Left lung (tissue), 10 donors: ENCODE measurements around the gene RHOG. TPM values are rescaled to one million over a fixed set of nuclear protein-coding genes. Genes with fewer than 3 reads are reported as not detected.

Experiments used
- ATAC-seq: fragments of 200-7000 bp; cut with Tn5 transposase; one replicate; pipeline ENCODE4 v1.9.1; 2020; ENCODE audit warnings: moderate library complexity
- DNase-seq, 4 donors: peaks; one replicate each; pipeline ENCODE4 v3.0.0-alpha.2; 2013 to 2020
- H3K27ac ChIP-seq, 2 donors: fragments of 200-600 bp; sonication (generic) in 1 of 2; one replicate each; pipeline versions ENCODE4 v1.5.0 to v1.8.0; 2020 to 2021
- H3K27me3 ChIP-seq, 2 donors: fragments of 200-600 bp; sonication (generic) in 1 of 2; one replicate each; pipeline versions ENCODE4 v1.5.0 to v1.8.0; 2020 to 2021
- H3K36me3 ChIP-seq, 2 donors: fragments of 200-600 bp; sonication (generic) in 1 of 2; one replicate each; pipeline versions ENCODE4 v1.5.0 to v1.8.0; 2020 to 2021
- H3K4me1 ChIP-seq, 2 donors: fragments of 200-600 bp; one replicate each; pipeline ENCODE4 v1.8.0; 2021
- H3K4me3 ChIP-seq, 2 donors: fragments of 200-600 bp; sonication (generic) in 1 of 2; one replicate each; pipeline versions ENCODE4 v1.5.0 to v1.8.0; 2020 to 2021; ENCODE audit warnings: mild to moderate bottlenecking in 1 of 2
- H3K9me3 ChIP-seq, 2 donors: fragments of 200-600 bp; sonication (generic) in 1 of 2; one replicate each; pipeline versions ENCODE4 v1.5.0 to v1.8.0; 2020 to 2021
- CTCF ChIP-seq, 2 donors: fragments of 200-600 bp; sonication (generic) in 1 of 2; IDR thresholded peaks; one replicate each; pipeline versions ENCODE4 v1.5.0 to v1.8.0; 2021; ENCODE audit warnings: antibody characterized with exemption in 2 of 2
- intact Hi-C, 2 donors: fragments of 100-400 bp; cut with DNase I; formaldehyde crosslinking; loops; one replicate each; pipeline versions ENCODE4 v1.11.2 to v1.14.2; 2022
- polyA plus RNA-seq, 6 donors: library from polyadenylated mRNA; unstranded; fragments of 120-200 nt; gene quantifications; one replicate each; pipeline ENCODE4 v1.2.1, GENCODE V29; 2013; ENCODE audit not compliant: insufficient read length in 6 of 6
- total RNA-seq, 2 donors: library from RNA; stranded (reverse); fragmentation: NEBNext Ultra II Directional; extraction: Animal tissue kit (Norgen Biotek cat#: 25700); gene quantifications; one replicate each; pipeline ENCODE4 v1.2.1, GENCODE V29; 2021
- donor health status: DM: no; HTN: yes; CAD: no.
- donor health status: DM: no; HTN: no; CAD: no.

The RHOG gene
- total and polyA plus RNA-seq, 8 donors: 22.0 to 109 (median 29.4) TPM

GRCh38 chr11:3885855-3886254, 45.1 kb upstream of the RHOG start:
- Histone ChIP-seq H3K27me3 (no peaks in the 10 kb centered on the region), H3K4me3 (no peak overlapping the region), H3K27ac (no peak overlapping the region), H3K36me3 (no peaks in the 10 kb centered on the region), H3K4me1 (peaks cover 0 to 42% of the 10 kb centered on the region in 2 donors), H3K9me3 (no peaks in the 10 kb centered on the region)
- TF ChIP-seq CTCF (IDR thresholded peaks at IDR 0.05): no peak
- intact Hi-C loops: no loop called here
- ATAC-seq: no peak
- no peak for DNase-seq

GRCh38 chr11:3882655-3883054, 41.9 kb upstream of the RHOG start:
- intact Hi-C loops: no loop called here
- Histone ChIP-seq H3K27me3 (no peaks in the 10 kb centered on the region), H3K36me3 (no peaks in the 10 kb centered on the region), H3K9me3 (no peaks in the 10 kb centered on the region), H3K4me1 (peaks cover 9 to 66% of the 10 kb centered on the region in 2 donors), H3K4me3 (no peak overlapping the region), H3K27ac (no peak overlapping the region)
- DNase-seq (no peak), ATAC-seq (no peak)
- no peak for TF ChIP-seq CTCF (IDR thresholded peaks at IDR 0.05)

- Histone ChIP-seq H3K9me3 (no peaks in the 10 kb centered on the region), H3K36me3 (no peaks in the 10 kb centered on the region), H3K4me3 (no peak overlapping the region), H3K4me1 (peaks cover 9 to 56% of the 10 kb centered on the region in 2 donors), H3K27me3 (no peaks in the 10 kb centered on the region), H3K27ac (peak overlapping the region; percentile 34 to 43)
- ATAC-seq (no peak), DNase-seq (no peak)
- no peak for TF ChIP-seq CTCF (IDR thresholded peaks at IDR 0.05)
- intact Hi-C loops: no loop called here
Measured at GRCh38 chr11:3880724-3881123, 40.0 kb upstream of the RHOG start.

GRCh38 chr11:3879967-3880542, 39.3 kb upstream of the RHOG start:
- ATAC-seq (peak; percentile 83), DNase-seq (no peak)
- TF ChIP-seq CTCF (IDR thresholded peaks at IDR 0.05): no peak
- no peak overlapping the region for H3K4me3 ChIP-seq
- H3K36me3 ChIP-seq: no peaks in the 10 kb centered on the region
- peaks cover 9 to 54% of the 10 kb centered on the region in 2 donors for H3K4me1 ChIP-seq
- H3K27ac ChIP-seq: peak overlapping the region; percentile 34 to 43
- no peaks in the 10 kb centered on the region for H3K27me3 ChIP-seq
- intact Hi-C loops: no loop called here
- H3K9me3 ChIP-seq: no peaks in the 10 kb centered on the region

GRCh38 chr11:3879216-3879966, 38.6 kb upstream of the RHOG start:
- intact Hi-C loops: no loop called here
- no peaks in the 10 kb centered on the region for H3K9me3 ChIP-seq
- H3K27ac ChIP-seq: peak overlapping the region; percentile 34 to 43
- H3K36me3 ChIP-seq: no peaks in the 10 kb centered on the region
- no peaks in the 10 kb centered on the region for H3K27me3 ChIP-seq
- TF ChIP-seq CTCF (IDR thresholded peaks at IDR 0.05): no peak
- ATAC-seq (no peak), DNase-seq (no peak)
- H3K4me1 ChIP-seq: peaks cover 9 to 54% of the 10 kb centered on the region in 2 donors
- H3K4me3 ChIP-seq: no peak overlapping the region
